Measurements from ENCODE around the gene KCNF1.

KCNF1 gene

GRCh38 chr2:10880586-10881321 is 31.0 kb upstream of the KCNF1 start:
- no peak for DNase-seq

DNA sequence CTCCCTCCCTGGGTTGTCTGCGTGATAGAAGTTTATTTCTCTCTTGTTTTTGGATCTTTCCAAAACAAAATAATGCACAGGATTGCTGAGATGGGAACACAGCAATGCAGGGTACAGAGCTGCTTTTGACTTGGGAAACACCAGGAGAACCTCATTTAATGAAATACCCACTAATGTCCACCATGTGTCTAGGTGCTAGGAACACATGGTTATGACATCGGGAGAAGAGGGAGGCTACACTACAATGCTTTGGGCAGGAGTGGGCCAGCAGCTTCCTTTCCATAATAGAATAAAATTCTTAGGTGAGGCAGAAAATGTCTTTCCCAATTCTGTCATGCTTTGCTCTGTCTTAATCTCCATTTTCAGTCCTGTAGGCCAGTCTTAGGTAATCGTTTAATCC is 29.2 kb upstream of the KCNF1 start:
- DNase-seq, result no peak

- no peak for DNase-seq
Observed at GRCh38 chr2:10883066-10883465, 28.7 kb upstream of the KCNF1 start.

GRCh38 chr2:10883801-10884478 is 27.8 kb upstream of the KCNF1 start:
- DNase-seq, result no peak

- DNase-seq, result no peak
Observed at GRCh38 chr2:10884574-10884975, 27.2 kb upstream of the KCNF1 start.

DNA sequence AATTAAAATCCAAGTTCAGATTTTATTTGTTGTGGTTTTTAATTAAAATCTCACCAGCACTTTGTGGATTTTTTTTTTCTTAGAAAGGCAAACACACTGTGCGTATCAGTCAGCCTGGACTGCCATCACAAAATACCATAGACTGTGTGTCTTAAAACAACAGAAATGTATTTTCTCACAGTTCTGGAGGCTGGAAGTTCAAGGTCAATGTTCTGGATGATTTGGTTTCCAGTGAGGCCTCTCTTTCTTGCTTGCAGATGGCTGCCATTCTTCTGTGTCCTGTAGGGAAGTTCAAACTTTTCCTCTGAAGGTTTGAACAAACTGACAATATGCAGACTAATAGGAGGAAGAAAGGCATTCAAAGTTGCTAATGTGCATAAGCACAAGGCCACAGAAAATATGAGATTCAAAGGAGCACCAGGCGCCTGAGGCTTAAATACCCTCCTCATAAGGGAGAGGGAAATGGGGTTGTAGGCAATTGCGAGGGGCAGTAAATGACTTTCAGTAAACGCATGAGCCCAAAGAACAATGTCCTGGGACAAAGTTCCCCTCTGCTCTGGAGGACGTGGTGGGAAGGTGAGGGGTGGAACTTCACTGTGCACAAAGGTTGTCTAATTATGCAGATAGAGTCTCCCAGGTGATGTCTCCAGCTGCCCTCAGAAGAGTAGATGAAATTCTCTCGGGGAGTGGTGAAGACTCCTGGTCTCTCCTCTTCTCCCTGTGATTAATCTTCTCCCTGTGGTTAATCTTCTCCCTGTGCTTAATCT is 26.5 kb upstream of the KCNF1 start:
- DNase-seq, result no peak

GRCh38 chr2:10887476-10887875 is 24.3 kb upstream of the KCNF1 start:
- DNase-seq, result no peak

GRCh38 chr2:10889651-10890215 is 22.0 kb upstream of the KCNF1 start:
- DNase-seq, result no peak

DNA sequence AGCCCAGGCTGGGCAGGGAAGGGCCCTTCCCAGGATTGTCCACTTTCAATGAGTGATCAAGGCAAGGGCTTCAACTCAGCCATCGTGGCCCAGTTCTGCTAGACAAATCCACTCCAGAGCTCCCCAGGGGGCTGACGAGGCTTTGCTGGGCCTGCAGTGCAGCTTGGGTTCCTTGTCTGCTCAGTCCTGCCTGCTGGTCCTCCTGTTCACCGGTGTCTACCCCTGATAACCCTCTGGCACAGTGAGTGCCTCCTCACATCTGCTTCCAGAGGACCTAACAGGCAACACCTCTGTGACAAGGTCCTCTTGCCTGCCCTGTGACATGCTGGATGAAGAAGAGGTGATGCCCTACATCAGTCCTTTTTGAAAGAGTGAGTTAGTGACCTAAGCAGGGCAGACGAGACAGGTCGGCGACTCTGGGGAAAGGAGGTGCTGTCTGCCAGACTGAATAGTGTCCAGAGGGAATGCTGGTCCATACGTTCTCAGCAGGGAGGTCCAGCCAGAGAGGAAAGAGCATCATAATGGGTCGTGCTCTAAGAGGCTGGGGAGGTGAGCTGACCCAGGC is 20.9 kb upstream of the KCNF1 start:
- DNase-seq, result no peak

DNA sequence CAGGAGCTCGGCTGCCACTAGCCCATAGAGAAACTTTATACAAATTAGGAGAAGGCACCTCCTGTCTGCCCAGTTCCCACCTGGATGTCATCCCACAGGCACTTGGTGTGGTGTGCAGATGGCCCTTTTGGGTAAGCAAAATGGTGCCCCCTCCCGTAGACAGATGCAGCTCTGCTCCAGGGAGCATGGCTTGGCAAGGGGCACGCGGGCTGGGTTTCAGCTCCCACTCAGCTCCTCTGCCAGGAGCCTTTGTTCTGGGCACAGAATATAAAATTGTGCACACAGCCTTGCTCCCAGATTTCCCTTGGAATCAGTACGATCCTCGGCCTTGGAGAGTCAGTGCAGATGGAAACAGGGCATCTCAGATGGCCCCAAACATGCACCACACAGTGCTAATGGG is 20.3 kb upstream of the KCNF1 start:
- DNase-seq, result no peak

DNA sequence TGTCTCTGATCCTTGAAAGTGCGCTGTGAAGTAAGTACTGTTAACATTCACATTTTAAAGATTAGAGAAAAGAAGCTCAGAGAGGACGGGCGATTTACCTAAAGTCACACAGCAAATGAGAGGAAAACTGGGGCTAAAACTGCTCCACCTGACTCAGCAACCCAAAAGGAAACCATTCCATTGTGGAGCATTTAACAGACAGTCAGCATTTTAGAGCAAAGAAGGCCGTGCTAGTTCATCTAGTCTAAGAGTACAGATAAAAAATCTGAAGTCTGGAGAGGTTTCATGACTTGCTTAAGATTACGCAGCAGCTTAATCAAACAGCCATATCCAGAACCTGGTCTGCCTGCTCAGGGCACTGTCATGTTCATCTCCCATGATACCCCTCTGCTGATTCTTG is 19.9 kb upstream of the KCNF1 start:
- no peak for DNase-seq

DNA sequence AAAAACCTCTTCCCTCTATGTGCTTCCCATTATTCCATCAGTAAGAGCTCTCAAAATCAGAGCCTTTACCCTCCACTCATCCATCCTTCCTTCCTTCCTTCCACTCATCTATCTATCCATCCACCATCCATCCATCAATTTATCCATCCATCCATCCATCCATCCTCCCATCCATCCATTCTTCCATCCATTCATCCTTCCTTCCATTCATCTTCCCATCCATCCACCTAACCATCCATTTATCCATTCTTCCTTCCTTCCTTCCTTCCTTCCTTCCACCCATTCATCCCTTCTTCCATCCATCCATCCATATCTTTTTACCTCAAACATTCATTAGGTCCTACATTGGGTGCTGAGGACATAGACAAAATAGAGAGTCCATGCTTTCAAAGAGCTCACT is 19.4 kb upstream of the KCNF1 start:
- no peak for DNase-seq

DNA sequence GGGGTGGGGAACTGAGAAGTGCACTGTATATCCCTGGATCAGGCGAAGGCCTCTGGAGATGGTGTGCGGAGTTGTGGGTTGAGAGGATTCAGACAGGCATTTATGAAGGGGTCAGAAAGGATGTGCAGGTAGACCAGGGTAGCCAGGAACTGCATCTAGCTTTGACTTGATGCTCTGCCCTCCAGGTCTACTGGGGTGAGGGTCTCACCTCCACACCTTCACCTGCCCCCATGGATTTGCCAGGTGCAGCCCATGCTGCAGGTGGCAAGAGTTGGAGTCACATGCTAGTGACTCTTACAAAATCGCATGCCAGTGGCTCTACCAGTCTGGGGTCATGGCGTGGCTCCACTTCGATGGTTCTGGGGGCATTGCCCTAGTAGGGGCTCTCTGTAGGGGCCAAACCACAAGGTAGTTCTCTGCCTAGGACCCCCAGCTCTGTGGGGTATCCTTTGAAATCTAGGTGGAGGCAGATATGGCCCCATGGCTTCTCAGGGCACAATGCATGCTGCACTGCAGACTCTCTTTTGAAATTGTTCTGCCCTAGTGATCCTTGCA is 18.9 kb upstream of the KCNF1 start:
- no peak for DNase-seq

GRCh38 chr2:10894264-10894935 is 17.3 kb upstream of the KCNF1 start:
- DNase-seq, result no peak

DNA sequence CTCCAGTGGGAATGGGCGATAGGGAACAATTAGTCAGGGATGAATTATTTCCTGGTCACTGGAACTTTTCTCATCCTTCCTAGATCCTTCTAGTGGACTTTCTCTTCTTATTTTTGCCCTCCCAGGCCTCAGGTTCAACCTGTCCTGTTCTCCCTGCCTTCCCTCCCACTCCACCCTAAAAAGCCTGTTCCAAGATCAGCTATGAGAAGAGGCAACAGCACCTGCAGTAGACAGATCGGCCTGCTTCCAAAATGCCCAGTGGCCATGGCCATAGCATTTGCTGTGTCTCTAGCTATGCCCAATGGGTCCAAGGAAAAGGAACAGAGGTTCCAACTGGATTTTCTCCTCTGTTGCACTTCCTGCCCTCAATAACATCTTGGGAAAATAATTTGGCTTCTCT is 16.5 kb upstream of the KCNF1 start:
- DNase-seq, result no peak

DNA sequence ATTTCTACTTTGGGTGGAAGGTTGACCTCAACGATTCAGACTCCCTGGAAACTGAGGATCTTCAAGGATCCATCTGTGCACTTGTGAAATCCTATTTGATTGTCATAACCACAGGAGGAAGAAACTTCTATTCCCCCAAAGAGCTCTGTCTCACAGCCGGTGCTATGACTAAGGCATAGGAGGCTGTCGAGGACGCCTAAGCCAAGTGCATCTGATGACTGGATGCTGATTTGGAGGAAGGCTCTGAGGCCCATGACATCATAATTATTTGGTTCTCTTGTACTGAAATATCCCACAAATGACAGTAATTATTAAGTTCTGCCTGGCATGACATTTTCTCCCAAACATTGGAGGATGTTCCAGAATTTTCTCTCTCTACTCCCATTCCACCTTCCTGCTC is 13.8 kb upstream of the KCNF1 start:
- DNase-seq, result no peak

GRCh38 chr2:10900216-10901109 is 11.3 kb upstream of the KCNF1 start:
- DNase-seq, result no peak

DNA sequence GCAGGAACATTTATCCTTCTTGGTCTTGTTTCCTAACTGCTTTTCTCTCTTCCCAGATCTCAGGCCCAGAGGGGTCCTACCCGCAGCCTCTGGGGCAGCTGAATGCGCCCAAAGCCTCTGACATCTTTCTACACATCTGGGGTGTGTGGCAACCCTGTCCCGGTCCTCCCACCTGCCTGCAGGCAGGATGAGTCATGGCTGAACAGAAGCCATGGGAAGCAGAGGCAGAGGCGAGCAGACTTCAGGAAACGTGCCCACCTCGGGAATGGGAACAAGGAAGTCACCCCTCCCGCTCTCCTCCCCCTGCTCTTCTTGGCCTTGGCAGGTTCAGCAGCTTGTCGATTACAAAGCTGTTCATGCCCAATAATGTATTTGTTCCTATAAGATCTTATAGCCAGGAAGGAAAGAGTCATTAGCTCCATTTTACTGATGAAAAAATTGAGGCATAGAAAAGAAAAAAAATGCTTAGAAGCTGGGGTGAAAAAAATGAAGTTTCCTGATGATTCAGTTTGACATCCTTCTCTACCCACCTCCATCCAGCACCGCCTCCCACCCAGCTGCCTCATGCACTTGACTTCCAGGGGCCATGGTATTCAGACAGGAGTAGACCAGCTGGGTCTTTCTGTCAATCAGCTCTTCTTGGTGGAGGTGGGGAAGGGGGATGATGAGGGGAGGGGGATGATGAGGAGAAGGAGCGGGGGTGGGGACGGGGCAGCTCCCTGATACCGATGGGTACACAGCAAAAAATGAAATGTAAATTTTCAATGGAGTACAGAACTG is 10.4 kb upstream of the KCNF1 start:
- DNase-seq, result no peak

GRCh38 chr2:10903861-10904210 is 7.9 kb upstream of the KCNF1 start:
- no peak for DNase-seq

DNA sequence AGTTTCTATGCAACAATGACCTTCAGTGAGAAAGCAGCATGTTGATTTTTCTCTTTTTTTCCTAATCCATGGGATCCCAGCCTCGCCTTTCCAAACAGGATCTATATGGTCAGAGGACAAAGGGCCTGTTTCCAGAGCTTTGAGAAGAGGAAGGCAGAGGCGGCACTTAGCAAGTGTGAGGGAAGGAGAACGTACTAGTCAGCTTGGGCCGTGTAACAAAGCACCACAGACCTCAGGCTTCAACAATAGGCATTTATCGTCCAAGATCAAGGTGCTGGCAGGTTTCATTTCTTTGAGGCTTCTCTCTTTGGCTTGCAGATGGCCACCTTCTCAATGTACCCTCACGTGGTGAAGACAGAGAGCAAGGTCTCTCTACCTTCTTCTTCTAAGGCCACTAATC is 7.3 kb upstream of the KCNF1 start:
- DNase-seq, result no peak
